ELR (cell line): ENCODE measurements around the gene KRTAP12-2.
"Not testable (repeated sequence)": the region's sequence is repeated elsewhere in the genome, so short reads cannot be mapped to it uniquely, and the experiment has no call there.

ENCODE experiments used
- DNase-seq: peaks from one replicate; pipeline ENCODE4 v3.0.0-alpha.2; 2015; ENCODE audit warnings: low read depth

KRTAP12-2 gene

GRCh38 chr21:44650265-44650972, 16.3 kb downstream of the KRTAP12-2 start:
- DNase-seq, result no peak

GRCh38 chr21:44649521-44650100, 17.1 kb downstream of the KRTAP12-2 start:
- DNase-seq, result no peak

GRCh38 chr21:44648557-44649311, 18.0 kb downstream of the KRTAP12-2 start:
- no peak for DNase-seq

GRCh38 chr21:44647222-44647552, 19.5 kb downstream of the KRTAP12-2 start:
- no peak for DNase-seq

GRCh38 chr21:44646366-44647221, 20.1 kb downstream of the KRTAP12-2 start, which contains the start of gene KRTAP10-11:
Gene KRTAP10-11, plus strand, starts transcription at chr21:44646414. Its CDS starts 45 bp downstream, at chr21:44646459.
- not testable (repeated sequence) for DNase-seq

- no peak for DNase-seq
These were observed 21.8 kb downstream of the KRTAP12-2 start for GRCh38 chr21:44644878-44645277.

- DNase-seq, result no peak
These were observed 22.9 kb downstream of the KRTAP12-2 start for GRCh38 chr21:44643741-44644310.

GRCh38 chr21:44640761-44641160, 26.0 kb downstream of the KRTAP12-2 start:
- DNase-seq, result no peak

GRCh38 chr21:44639331-44639655, 27.4 kb downstream of the KRTAP12-2 start:
- DNase-seq, result no peak

- not testable (repeated sequence) for DNase-seq
These were observed 28.0 kb downstream of the KRTAP12-2 start for GRCh38 chr21:44638506-44639330.

GRCh38 chr21:44637851-44638348, 28.8 kb downstream of the KRTAP12-2 start:
- not testable (repeated sequence) for DNase-seq

- no peak for DNase-seq
These were observed 29.5 kb downstream of the KRTAP12-2 start, which contains the start of gene KRTAP10-10 for GRCh38 chr21:44637018-44637850. Gene KRTAP10-10, plus strand, starts transcription at chr21:44637356. Its CDS starts 62 bp downstream, at chr21:44637418.

- no peak for DNase-seq
These were observed 30.3 kb downstream of the KRTAP12-2 start for GRCh38 chr21:44636209-44637017.

GRCh38 chr21:44632067-44632466, 34.7 kb downstream of the KRTAP12-2 start:
- DNase-seq, result no peak

GRCh38 chr21:44630440-44630839, 36.3 kb downstream of the KRTAP12-2 start:
- no peak for DNase-seq

GRCh38 chr21:44628707-44629391, 37.9 kb downstream of the KRTAP12-2 start:
- DNase-seq, result no peak

- DNase-seq, result not testable (repeated sequence)
These were observed 38.9 kb downstream of the KRTAP12-2 start for GRCh38 chr21:44627831-44628233.

GRCh38 chr21:44627181-44627822, 39.4 kb downstream of the KRTAP12-2 start:
- not testable (repeated sequence) for DNase-seq
